GM12891 (cell line): Measurements from ENCODE around the gene HLA-C.

Source experiments
- POLR2A ChIP-seq: IDR thresholded peaks from 2 replicates; pipeline ENCODE4 v1.6.1; 2011; ENCODE audit warnings: low read depth, low read length, control low read depth
- POLR2AphosphoS5 ChIP-seq: IDR thresholded peaks from 2 replicates; pipeline ENCODE4 v1.6.1; 2011; ENCODE audit warnings: low read depth, low read length, control low read depth
- POU2F2 ChIP-seq: IDR thresholded peaks from 2 replicates; pipeline ENCODE4 v1.6.1; 2011; ENCODE audit warnings: low read depth, mild to moderate bottlenecking, control low read depth, low read length, moderate library complexity
- TAF1 ChIP-seq: IDR thresholded peaks from 2 replicates; pipeline ENCODE4 v1.6.1; 2011; ENCODE audit warnings: low read depth, low read length, control low read depth

- TF ChIP-seq TAF1: no peak
- no peak for TF ChIP-seq POLR2A
- TF ChIP-seq POLR2AphosphoS5: no peak
- TF ChIP-seq POU2F2: no peak
These were observed 24.1 kb downstream of the HLA-C start for GRCh38 chr6:31247813-31248212.
